ENCODE results near the gene MYOM3.
"Not testable (repeated sequence)": the region's sequence is repeated elsewhere in the genome, so short reads cannot be mapped to it uniquely, and the experiment has no call there.

Gene MYOM3

GRCh38 chr1:24022581-24023361 lies 89.2 kb downstream of the MYOM3 start:
- no peak for DNase-seq

- no peak for DNase-seq
Measured at GRCh38 chr1:24021403-24022266, 90.3 kb downstream of the MYOM3 start.

GRCh38 chr1:24020470-24020869 lies 91.5 kb downstream of the MYOM3 start:
- DNase-seq, result no peak

- no peak for DNase-seq
Measured at GRCh38 chr1:24020025-24020424, 91.9 kb downstream of the MYOM3 start.

- DNase-seq, result no peak
Measured at GRCh38 chr1:24018611-24019580, 93.0 kb downstream of the MYOM3 start.

- DNase-seq, result no peak
Measured at GRCh38 chr1:24015221-24016210, 96.4 kb downstream of the MYOM3 start.

- not testable (repeated sequence) for DNase-seq
Measured at GRCh38 chr1:24012878-24013277, 99.1 kb downstream of the MYOM3 start.

- DNase-seq, result no peak
Measured at GRCh38 chr1:24010650-24011049, 101.3 kb downstream of the MYOM3 start.

- no peak for DNase-seq
Measured at GRCh38 chr1:24009406-24009805, 102.5 kb downstream of the MYOM3 start.

GRCh38 chr1:24008574-24009184 lies 103.3 kb downstream of the MYOM3 start:
- not testable (repeated sequence) for DNase-seq

GRCh38 chr1:24007079-24007478 lies 104.9 kb downstream of the MYOM3 start:
- DNase-seq, result no peak
